ENCODE results near the gene VWC2L. TPM values are rescaled to one million over a fixed set of nuclear protein-coding genes. Genes with fewer than 3 reads are reported as not detected.

The VWC2L gene
- total RNA-seq, 1 experiment from 2014 or later = not detected

GRCh38 chr2:214578442-214578841 is 167.6 kb downstream of the VWC2L start:
- no peaks in the 10 kb centered on the region for H3K27me3 Mint-ChIP-seq (ENCODE audit: insufficient read depth, unreplicated experiment)
- no peak overlapping the region for H3K4me3 Mint-ChIP-seq (ENCODE audit: unreplicated experiment)
- ChIA-PET POLR2A (interaction anchor here (0.5 to 0.6 kb wide), 2 partner anchors 103 to 942 kb away, joined by 3 read pairs; no protein-coding TSS in a partner anchor), CTCF (no interaction called here)
- no peak for TF ChIP-seq CTCF (IDR thresholded peaks at IDR 0.05; ENCODE audit: unreplicated experiment)
- intact Hi-C loops (cut with micrococcal nuclease) = no loop called here
- no peak for DNase-seq (ENCODE audit: unreplicated experiment)
- H3K9me3 Mint-ChIP-seq (ENCODE audit: unreplicated experiment) = no peaks in the 10 kb centered on the region
- H3K4me1 Mint-ChIP-seq (ENCODE audit: insufficient read depth, unreplicated experiment) = no peaks in the 10 kb centered on the region
- no peak overlapping the region for H3K27ac Mint-ChIP-seq (ENCODE audit: low read depth, unreplicated experiment)
- BruUV-seq (replicated peaks) = no TSS peak
- H3K36me3 Mint-ChIP-seq (ENCODE audit: insufficient read depth, unreplicated experiment) = no peaks in the 10 kb centered on the region

- intact Hi-C loops (cut with micrococcal nuclease) = no loop called here
- ChIA-PET POLR2A (interaction anchor here (0.6 kb wide), 1 partner anchor 943 kb away, joined by 3 read pairs; no protein-coding TSS in a partner anchor), CTCF (no interaction called here)
- H3K27ac Mint-ChIP-seq (ENCODE audit: low read depth, unreplicated experiment) = no peak overlapping the region
- no peak overlapping the region for H3K4me3 Mint-ChIP-seq (ENCODE audit: unreplicated experiment)
- BruUV-seq (replicated peaks) = no TSS peak
- H3K27me3 Mint-ChIP-seq (ENCODE audit: insufficient read depth, unreplicated experiment) = no peaks in the 10 kb centered on the region
- H3K36me3 Mint-ChIP-seq (ENCODE audit: insufficient read depth, unreplicated experiment) = no peaks in the 10 kb centered on the region
- no peak for DNase-seq (ENCODE audit: unreplicated experiment)
- no peaks in the 10 kb centered on the region for H3K4me1 Mint-ChIP-seq (ENCODE audit: insufficient read depth, unreplicated experiment)
- no peaks in the 10 kb centered on the region for H3K9me3 Mint-ChIP-seq (ENCODE audit: unreplicated experiment)
- no peak for TF ChIP-seq CTCF (IDR thresholded peaks at IDR 0.05; ENCODE audit: unreplicated experiment)
Observed at GRCh38 chr2:214579035-214579434, 168.2 kb downstream of the VWC2L start.

GRCh38 chr2:214587442-214587841 is 176.6 kb downstream of the VWC2L start:
- Mint-ChIP-seq H3K27ac (ENCODE audit: low read depth, unreplicated experiment) (no peak overlapping the region), H3K4me1 (ENCODE audit: insufficient read depth, unreplicated experiment) (no peaks in the 10 kb centered on the region), H3K27me3 (ENCODE audit: insufficient read depth, unreplicated experiment) (no peaks in the 10 kb centered on the region), H3K9me3 (ENCODE audit: unreplicated experiment) (no peaks in the 10 kb centered on the region), H3K36me3 (ENCODE audit: insufficient read depth, unreplicated experiment) (no peaks in the 10 kb centered on the region), H3K4me3 (ENCODE audit: unreplicated experiment) (no peak overlapping the region)
- TF ChIP-seq CTCF (IDR thresholded peaks at IDR 0.05; ENCODE audit: unreplicated experiment) = no peak
- BruUV-seq (replicated peaks) = no TSS peak
- ChIA-PET POLR2A (interaction anchor here (0.6 kb wide), 1 partner anchor 19 kb away, joined by 3 read pairs; no protein-coding TSS in a partner anchor), CTCF (interaction anchor here (0.5 to 1.2 kb wide), 8 partner anchors 10 to 1328 kb away, joined by 3 to 5 read pairs (median 3); no protein-coding TSS in a partner anchor)
- intact Hi-C loops (cut with micrococcal nuclease) = loop anchor here (5.0 kb wide), 1 partner anchor 780 kb away; no protein-coding TSS in a partner anchor
- no peak for DNase-seq (ENCODE audit: unreplicated experiment)

GRCh38 chr2:214591366-214591765 is 180.5 kb downstream of the VWC2L start:
- Mint-ChIP-seq H3K36me3 (ENCODE audit: insufficient read depth, unreplicated experiment) (no peaks in the 10 kb centered on the region), H3K27me3 (ENCODE audit: insufficient read depth, unreplicated experiment) (no peaks in the 10 kb centered on the region), H3K27ac (ENCODE audit: low read depth, unreplicated experiment) (no peak overlapping the region), H3K9me3 (ENCODE audit: unreplicated experiment) (no peaks in the 10 kb centered on the region), H3K4me3 (ENCODE audit: unreplicated experiment) (no peak overlapping the region), H3K4me1 (ENCODE audit: insufficient read depth, unreplicated experiment) (no peaks in the 10 kb centered on the region)
- DNase-seq (ENCODE audit: unreplicated experiment) = peak; percentile 23
- POLR2A ChIA-PET = no interaction called here
- TF ChIP-seq CTCF (IDR thresholded peaks at IDR 0.05; ENCODE audit: unreplicated experiment) = peak; percentile 24
- BruUV-seq (replicated peaks) = no TSS peak
- CTCF ChIA-PET = interaction anchor here (0.7 to 0.8 kb wide), 2 partner anchors 288 to 771 kb away, joined by 4 read pairs; no protein-coding TSS in a partner anchor
- intact Hi-C loops (cut with micrococcal nuclease) = loop anchor here (5.0 kb wide), 1 partner anchor 1339 kb away; no protein-coding TSS in a partner anchor
